ENCODE measurements around the gene EPB41.
A peak's percentile ranks its signal among the peaks of the same experiment; 100 is the strongest.
"Not testable (repeated sequence)": the region's sequence is repeated elsewhere in the genome, so short reads cannot be mapped to it uniquely, and the experiment has no call there.

The EPB41 gene

DNA sequence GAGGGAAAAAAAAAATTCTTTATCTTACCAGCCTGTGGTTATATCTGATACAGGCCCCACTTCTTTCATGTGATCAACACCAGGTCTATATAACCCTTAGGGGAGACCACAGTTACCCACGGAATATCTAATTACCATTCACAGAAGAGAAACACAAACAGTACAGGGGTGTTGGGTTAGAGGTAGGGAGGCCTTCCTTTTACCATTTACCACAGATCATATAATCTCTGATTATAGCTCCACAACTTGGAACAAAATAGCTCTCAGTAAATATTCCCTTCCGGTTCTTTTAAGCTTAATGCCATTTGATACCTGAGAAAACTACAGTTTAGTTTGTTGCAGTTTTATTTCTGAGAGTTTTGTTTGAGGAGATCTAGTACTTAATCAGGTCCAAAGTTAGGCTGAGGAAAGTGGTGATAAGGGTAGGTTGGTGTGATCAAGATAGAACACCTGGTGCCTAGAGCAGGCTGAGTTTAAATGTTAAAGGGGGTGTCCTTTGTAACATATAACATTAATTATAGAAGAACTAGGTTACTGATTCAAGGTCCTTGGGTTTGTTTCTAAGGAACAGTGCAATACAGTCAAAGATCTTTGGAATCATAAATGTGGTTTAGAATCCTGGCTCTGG is 14.1 kb downstream of the EPB41 start:
- no peak for DNase-seq

- no peak for DNase-seq
Observed at GRCh38 chr1:28933277-28933676, 18.9 kb downstream of the EPB41 start.

DNA sequence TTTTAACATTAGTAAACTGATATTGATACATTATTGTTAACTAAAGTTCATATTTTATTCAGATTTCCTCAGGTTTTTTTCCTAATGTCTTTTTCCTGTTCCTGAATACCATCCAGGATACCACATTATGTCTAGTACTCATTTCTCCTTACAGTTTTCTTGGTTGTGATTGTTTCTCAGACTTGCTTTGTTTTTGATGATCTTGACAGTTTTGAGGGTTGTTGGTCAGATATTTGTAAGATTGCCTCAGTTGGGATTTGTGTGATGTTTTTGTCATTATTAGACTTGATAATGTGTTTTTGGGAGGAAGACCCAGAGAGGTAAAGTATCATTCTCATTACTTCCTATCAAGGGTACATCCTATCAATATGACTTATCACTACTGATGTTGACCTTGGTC is 19.5 kb downstream of the EPB41 start:
- DNase-seq = no peak

GRCh38 chr1:28934676-28935075 is 20.3 kb downstream of the EPB41 start:
- DNase-seq = no peak

GRCh38 chr1:28935293-28935692 is 20.9 kb downstream of the EPB41 start:
- DNase-seq = no peak

GRCh38 chr1:28936094-28936493 is 21.7 kb downstream of the EPB41 start:
- no peak for DNase-seq

GRCh38 chr1:28936528-28936927 is 22.2 kb downstream of the EPB41 start:
- no peak for DNase-seq

DNA sequence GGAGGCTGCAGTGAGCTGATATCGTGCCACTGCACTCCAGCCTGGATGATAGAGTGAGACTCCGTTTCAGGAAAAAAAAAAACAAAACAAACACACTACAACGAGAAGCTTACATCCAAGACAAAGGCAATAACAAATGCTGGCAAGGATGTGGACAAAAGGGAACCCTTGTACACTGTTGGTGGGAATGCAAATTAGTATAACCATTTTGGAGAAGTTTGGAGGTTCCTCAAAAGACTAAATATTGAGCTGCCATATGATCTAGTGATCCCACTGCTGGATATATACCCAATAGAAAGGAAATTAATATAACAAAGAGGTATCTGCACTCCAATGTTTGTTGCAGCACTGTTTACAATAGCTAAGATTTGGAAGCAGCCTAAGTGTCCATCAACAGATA is 29.2 kb downstream of the EPB41 start:
- DNase-seq = not testable (repeated sequence)

DNA sequence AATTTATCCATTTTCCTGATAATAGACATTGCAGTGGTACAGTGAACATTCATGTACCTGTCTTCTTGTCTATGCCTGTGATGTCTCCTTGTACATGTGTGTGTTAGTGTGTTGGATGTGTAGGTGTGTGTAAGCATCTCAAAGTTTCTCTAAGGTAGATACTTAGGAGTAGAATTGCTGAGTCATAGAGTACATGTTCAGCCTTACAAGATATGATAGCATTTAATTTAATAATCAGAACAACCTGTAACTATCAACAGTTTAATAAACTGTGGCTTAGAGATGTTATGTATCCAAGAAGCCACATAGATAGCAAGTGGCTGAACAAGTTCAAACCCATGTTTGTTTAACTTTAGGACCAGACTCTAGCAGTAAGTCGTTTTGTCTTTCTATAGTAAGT is 35.6 kb downstream of the EPB41 start:
- DNase-seq = no peak

DNA sequence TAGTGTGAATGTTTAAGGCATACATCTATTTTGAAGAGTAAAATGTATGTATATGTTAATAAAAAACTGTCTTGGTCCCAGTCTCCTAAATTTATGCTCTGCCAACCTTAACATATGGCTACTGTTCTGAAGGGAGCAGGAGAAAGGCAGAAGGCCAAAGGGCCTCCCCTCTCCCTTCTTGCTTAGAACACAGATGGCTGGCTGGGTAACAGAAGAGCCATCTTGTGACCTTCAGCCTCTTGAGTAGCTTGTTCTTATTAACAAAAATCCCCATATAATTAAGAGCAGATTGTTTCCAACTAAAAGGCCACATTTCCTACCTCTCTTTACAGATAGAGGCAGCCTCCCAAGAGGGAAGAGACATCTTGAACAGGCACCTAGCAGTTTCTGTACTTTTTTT is 36.1 kb downstream of the EPB41 start:
- DNase-seq = no peak

DNA sequence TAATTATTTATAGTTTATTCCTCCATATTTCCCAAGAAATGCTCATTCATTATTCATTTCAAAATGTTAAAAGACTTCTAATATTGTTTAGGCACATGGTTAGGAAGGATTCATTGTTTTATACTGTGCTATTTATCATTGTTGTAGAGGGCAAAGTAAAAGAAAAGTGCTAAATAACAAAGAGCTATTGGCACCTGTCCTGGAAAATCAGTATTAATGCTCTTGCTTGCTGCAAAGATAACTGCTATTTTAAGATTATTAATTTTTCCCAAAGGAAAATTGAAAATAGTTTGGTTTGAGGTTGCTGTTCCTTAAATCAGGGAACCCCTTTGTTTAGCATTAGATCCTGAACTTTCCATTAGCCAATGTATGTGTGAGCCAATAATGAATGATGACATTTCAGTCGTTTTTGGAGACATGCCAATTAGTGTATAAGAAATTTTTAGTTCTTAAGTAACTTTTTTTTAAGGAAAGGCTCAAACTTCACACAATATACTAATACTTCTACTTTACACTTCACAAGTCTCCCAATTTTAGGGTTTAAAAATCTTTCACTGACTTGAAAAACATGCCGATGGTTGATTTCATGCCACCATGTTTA is 39.9 kb downstream of the EPB41 start:
- no peak for DNase-seq

GRCh38 chr1:28956038-28956464 is 41.7 kb downstream of the EPB41 start:
- DNase-seq = peak in 1 of 2 experiments; percentile 33

DNA sequence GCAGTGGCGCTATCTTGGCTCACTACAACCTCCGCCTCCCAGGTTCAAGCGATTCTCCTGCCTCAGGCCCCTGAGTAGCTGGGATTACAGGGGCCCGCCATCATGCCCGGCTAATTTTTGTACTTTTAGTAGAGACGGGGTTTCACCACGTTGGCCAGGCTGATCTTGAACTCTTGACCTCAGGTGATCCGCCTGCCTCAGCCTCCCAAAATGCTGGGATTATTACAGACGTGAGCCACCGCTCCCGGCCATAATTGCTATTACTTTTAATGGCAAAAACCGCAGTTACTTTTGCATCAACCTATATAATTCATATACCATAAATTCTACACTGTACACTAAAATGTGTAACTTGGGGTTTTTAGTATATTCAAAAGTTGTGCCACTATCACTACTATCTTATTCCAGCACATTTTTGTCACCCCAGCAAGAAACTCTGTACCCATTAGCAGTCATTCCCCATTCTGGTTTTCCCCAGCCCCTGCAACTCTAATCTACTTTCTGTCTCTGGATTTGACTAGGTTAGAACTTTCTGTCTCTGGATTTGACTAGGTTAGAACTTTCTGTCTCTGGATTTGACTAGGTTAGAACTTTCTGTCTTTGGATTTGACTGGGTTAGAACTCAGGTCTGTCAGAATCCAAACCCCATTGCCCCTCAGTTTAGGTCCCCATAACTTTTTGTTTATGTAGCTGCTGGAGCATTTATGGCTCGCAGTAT is 47.9 kb downstream of the EPB41 start:
- DNase-seq = not testable (repeated sequence)

- no peak for DNase-seq
Observed at GRCh38 chr1:28965271-28965870, 51.0 kb downstream of the EPB41 start.

GRCh38 chr1:28966617-28967016 is 52.2 kb downstream of the EPB41 start:
- no peak for DNase-seq

DNA sequence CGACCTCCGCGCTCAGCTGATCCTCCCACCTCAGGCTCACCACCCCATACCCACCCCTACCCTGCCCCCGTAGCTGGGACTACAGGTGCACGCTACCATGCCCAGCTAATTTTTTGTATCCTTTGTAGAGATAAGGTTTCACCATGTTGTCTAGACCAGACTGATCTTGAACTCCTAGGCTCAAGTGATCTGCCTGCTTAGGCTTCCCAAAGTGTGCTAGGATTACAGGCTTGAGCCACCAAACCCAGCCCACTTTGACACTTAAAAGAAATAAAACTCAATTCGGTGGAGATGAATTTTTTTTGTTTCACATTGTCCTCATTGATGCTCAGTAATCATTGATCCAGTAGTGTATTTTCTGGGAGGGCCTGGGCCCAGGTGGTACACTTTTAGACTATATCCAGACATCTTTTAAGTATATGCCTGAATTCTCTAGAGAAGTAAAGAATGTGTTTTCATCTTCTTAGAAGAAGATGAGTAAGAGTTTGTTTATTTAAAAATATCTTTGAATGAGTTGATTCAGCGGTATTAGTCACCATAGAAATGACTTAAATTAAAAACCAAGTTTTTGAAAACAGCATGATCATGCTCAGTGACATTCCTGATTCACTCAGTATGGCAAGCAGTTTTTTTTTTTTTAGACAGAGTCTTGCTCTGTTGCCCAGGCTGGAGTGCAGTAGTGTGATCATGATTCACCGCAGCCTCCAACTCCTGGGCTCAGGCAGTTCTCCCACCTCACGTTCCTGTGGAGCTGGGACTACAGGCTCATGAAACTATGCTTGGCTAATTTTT is 57.8 kb downstream of the EPB41 start:
- no peak for DNase-seq

DNA sequence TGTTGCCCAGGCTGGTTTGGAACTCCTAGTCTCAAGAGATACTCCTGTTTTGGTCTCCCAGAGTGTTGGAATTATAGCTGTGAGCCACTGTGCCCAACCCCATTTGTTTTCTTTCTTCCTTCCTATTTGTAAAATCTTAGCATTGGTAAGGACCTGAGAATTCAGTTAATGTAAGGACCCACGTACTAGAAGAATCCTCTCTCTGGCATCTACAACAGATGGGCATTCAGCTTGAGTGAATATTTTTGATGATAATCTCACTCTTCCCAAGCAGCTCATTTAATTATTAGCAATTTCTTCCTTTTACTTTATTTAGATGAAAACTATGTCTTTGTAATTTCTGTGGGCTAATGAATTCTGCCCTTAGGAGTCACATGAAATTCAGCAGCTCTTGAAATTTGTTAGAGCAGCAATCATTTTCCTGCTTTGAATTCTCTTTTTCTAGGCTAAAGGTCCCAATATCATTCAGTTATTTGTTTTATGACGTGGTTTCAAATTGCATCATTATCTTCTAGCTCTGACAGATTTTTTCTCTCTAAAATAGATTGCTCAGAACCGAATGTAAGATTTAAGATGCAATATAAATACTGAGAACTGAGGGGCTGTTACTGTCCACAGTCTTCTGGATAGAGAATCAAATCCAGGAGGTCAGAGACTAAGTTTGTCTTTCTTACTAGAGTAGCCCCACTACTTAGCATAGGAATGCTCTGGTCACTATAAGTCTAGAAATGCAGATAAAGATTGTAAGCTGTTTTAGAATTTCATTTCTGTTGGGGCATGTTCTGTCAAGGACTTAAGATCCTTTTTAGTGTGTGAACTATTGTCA is 59.4 kb downstream of the EPB41 start:
- no peak for DNase-seq

DNA sequence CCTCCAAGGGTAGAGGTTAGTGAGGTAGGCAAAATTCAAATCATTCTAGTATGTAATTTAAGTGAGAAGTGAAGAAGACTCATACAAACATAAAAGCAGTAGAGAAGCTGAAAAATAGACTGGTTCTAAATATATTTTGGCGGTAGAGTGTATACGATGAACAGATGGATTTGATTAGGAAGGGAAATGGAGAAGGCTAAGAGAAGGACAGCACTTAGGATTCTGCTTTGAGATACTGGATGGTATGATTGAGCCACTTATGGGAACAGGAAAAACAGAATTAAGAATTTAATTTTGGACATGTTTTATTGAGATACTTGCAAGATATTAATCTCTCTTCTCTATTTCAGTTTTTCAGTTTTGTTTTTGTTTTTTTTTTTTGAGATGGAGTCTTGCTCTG is 60.1 kb downstream of the EPB41 start:
- DNase-seq = no peak

GRCh38 chr1:28976248-28976647 is 61.9 kb downstream of the EPB41 start:
- DNase-seq = no peak

DNA sequence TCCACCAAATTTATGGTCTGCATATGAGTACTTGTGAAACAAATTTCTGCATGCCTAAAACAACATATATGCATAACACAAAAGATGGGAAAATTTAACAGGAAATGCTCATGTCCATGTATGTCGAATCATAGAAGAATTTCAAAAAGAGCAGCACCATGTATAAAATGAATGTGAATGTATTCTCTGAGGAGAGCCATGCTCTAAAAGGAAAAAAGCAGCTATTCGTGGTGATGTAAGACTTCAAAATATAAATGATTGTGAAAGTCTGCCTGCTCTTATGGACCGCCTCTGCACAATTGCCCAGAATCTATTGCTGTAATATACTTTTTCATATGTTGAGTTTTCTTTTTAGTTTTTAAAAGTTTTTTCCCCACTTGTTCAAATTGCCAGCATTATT is 66.8 kb downstream of the EPB41 start:
- no peak for DNase-seq

DNA sequence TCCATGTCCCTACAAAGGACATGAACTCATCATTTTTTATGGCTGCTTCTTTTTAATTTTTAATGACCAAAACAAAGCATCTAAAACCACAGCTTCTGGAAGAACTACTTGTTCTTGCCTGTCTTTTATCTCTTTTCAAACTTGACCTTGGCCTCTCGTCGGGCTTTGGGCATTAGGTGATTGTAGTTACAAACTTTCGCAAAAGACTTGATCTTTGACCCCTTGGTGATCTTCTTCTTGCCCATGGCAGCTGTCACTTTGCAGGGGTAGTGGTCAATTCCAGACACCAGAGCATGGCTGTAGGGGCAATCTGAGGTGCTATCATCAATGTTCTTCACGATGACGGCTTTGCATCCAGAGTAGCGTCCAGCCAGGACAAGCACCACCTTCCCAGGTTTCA is 67.8 kb downstream of the EPB41 start:
- no peak for DNase-seq

GRCh38 chr1:28983091-28983490 is 68.7 kb downstream of the EPB41 start:
- no peak for DNase-seq
